GM21360 (cell line): Measurements from ENCODE around the gene ATP13A1.
A peak's percentile ranks its signal among the peaks of the same experiment; 100 is the strongest.
"Not testable (repeated sequence)": the region's sequence is repeated elsewhere in the genome, so short reads cannot be mapped to it uniquely, and the experiment has no call there.

ENCODE experiments used
- ATAC-seq: cut with Tn5 transposase; IDR thresholded peaks from one replicate; pipeline ENCODE4 v1.9.1; 2021; ENCODE audit warnings: mild to moderate bottlenecking, moderate library complexity; ENCODE audit not compliant: unreplicated experiment

Gene ATP13A1

DNA sequence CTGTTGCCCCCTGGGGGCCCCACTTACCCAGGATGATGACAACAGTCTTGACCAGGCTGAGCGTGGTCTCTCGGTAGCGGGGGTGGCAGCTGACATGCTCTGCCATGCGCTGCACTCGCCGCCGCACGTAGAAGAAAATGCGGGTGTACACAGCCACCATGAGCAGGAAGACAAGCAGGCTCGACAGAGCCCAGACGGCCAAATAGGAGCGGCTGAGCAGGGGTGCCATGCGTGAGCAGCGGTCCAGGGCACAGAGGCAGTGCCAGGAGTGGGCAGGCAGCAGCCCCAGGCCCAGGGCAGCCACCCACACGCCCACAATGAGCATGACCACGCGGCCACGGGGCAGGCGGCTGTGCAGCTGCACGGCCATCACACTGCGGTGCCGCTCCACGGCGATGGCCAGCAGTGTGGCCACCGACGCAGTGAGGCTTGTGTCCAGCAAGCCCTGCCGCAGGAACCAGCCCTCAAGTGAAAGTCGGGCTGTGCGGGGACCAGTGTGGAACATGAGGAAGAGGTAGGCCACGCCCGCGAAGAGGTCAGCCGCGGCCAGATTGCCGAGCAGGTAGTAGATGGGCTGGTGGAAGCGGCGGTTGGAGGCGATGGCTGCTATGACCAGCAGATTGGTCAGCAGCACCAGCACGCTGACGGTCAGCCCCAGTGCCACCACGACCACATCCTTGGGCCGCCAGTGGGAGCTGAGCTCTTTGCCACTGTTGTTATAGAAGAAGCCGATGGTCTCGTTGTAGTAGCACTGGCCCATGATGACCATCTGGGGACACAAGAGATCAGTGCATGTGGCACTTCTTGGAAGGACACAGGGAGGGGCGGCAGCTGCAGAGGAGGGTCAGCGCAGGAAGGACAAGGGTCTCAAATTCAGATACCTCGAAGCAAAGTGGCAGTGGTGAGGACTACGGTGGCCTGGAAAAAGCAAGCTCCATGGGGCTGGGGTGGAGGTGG lies 36.7 kb downstream of the ATP13A1 start:
- no peak for ATAC-seq

DNA sequence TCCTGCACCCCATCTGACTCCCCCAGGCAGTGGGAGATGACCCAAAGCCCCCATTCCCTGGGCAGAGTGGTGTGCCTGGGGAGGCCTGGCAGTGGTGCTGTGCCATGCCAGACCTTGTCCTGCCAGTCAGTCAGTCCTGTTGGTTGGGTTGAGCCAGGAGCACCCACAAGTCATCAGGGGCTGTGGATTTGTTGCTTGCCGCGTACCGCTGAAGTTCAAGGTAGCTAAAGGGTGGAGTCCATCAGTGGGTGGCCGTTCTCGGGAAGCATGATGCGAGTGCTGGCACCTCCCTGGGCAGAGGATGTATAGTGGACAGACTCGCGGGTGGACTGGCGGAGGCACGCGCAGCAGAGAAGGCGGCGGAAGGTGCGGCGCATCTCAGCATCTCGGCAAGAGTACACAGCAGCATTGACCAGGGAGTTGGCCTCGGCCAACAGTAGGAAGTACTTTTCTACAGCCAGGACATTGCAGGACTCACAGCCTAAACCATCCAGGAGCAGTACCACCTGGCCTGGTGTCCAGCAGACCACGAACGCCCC lies 39.4 kb downstream of the ATP13A1 start:
- no peak for ATAC-seq

DNA sequence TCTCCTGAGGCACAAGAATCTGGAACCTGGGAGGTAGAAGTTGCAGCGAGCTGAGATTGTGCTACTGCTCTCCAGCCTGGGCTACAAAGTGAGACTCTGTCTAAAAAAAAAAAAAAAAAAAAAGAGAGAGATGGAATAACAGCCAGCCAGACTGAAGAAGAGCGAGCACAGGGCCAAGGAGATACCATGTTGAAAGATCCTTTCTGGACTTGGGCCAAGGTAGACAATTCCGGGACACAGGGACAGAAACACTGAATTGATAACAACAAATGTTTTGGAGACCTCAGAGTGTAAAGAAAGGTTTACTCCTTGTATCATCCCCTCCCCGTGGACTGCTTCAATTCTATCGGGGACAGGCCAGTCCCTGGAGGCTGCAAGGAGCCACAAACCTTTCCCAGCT lies 40.1 kb downstream of the ATP13A1 start:
- ATAC-seq = no peak

DNA sequence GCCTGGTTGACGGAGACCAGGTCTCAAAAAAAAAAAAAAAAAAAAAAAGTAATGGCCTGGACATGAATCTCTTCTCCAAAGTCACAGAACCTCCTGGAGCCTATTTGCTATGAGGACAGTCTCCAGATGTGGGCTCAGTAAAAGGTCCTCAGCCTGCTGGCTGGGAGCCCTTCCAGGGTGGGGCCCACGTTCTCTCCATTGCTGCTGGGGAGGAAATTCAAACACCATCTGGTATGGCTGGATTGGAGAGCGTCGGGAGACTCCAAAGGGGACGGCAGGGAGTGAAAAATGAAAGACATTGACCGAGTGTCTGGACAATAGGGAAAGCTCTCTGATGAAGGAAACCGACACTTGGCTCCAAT lies 43.6 kb downstream of the ATP13A1 start:
- ATAC-seq = no peak

DNA sequence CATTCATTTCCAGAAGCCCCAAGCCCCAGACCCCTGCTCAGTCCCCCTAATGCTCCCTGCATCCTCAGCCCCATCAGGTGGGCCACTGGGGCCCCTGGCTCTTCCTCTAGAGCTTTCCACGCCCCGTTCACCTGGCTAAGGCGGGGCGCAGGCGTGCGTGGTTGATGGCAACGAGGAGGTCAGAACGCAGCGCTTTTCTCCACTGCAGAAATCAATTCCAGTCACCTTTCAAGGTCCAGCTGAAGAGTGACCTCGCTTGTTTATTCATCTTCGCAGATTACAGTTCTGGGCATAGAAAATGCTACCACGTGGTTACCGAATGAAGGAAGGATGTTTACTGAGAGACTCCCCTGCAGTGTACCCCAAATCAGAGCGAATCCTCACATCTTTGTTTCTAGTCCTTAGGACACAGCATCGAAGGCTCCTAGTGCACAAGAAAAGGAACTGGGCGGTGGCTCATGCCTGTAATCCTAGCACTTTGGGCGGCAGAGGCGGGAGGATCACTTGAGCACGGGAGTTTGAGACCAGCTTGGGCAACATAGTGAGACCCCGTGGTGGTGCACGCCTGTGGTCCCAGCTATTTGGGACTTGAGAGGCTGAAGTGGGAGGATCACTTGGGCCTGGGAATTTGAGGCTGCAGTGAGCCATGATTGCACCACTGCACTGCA lies 44.2 kb downstream of the ATP13A1 start:
- no peak for ATAC-seq

DNA sequence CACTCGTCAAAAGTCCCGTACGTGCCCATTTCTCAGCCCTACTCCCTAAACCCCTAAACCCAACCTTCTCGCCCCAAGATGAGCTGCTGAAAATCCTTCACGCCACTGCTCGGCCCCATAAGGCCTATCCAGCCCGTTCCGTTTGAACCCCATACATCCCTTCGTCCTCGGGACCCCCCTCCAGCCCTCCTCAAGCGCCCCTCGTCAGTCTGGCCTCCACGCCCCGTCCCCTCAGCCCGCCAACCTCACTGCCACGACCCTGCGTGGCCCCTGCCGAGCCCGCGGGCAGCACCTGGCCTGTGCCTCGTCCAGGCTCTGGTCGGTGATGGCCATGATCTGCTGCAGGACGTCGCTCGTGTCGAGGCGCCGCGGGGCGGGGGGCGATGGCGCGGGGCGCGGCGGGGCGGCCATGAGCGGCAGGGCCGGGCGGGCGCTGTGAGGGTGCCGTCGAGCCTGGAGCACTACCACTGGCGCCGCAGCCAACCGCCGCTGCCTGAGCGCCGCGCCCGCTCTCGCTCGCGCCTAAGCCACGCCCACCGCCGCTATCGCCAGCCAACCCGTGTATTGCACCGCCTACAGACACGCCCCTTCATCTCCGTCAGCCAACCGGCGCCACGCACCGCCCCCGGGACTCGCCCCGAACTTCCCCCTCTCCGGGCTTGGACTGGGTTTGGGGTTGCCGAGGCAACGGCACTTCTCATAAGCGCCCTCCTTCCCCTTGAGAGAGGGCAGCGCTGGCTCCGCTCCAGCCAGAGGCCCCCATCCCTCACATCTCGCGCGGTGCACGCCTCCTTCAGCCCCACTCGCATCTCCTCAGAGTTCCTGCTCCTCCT lies 45.0 kb downstream of the ATP13A1 start, which contains the start of gene PBX4:
TSS of gene PBX4 (minus strand) at position 469 of the 833 bp plus-strand sequence. CDS start at position 411, 58 bp downstream.
- ATAC-seq = peak; percentile 93

DNA sequence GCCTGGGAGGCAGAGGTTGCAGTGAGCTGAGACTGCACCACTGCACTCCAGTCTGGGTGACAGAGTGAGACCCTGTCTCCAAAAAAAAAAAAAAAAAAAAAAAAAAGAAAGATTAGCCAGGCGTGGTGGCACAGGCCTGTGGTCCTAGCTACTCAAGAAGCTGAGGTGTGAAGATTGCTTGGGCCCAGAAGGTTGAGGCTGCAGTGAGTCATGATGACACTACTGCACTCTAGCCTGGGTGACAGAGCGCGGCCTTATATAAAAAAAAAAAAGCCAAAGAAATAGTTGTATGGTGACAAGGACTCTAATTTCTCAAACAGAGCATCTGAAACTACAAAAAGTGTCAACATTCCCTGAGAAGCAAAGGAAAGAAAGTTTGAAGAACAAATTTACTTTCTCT lies 48.4 kb downstream of the ATP13A1 start:
- no peak for ATAC-seq

DNA sequence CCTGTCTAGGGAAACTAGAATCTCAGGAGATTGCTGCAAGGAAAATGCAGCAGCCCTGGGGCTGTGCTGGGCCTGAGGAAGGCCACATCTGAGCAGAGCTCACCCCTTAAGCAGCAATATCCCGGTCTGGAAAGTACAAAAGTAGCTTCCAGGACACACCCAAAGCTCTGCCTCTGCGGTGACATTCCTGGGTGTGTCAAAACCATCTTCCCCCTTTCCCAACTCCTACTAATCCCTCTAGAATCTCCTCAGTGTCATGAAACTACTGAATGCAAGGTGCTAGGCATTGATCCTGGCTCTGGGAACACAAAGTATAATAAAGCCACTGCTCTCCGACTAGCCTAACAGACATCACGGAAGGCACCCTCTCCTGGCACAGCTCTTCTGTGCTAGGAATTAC lies 50.0 kb downstream of the ATP13A1 start:
- ATAC-seq = no peak

DNA sequence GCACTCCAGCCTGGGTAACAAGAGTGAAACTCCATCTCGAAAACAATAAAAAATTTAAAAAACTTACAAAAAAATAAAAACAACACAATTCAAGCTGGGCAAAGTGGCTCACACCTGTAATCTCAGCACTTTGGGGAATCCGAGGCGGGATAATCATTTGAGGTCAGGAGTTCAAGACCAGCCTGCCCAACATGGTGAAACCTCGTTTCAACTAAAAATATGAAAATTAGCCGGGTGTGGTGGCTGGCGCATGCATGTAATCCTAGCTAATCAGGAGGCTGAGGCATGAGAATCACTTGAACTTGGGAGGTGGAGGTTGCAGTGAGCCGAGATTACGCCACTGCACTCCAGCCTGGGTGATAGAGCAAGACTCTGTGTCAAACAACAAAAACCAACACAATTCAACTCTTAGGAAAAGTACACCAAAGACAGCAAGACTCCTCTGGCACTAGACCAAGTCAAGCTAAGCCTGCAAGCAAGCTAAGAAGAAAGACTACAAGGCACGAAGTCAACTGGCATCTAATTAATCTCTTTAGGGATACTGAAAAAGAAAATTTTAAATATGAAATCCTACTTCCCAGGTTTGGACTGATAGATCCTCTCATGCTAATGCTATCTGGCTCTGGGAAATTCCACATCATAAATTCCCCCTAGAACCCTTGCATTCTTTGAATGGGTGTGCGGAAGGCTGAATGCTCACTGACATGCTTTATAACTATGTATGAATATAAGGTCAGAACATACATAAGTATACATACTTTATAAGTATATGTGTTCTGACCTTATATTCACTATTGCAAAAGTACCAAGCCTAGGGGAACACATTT lies 52.9 kb downstream of the ATP13A1 start:
- no peak for ATAC-seq

DNA sequence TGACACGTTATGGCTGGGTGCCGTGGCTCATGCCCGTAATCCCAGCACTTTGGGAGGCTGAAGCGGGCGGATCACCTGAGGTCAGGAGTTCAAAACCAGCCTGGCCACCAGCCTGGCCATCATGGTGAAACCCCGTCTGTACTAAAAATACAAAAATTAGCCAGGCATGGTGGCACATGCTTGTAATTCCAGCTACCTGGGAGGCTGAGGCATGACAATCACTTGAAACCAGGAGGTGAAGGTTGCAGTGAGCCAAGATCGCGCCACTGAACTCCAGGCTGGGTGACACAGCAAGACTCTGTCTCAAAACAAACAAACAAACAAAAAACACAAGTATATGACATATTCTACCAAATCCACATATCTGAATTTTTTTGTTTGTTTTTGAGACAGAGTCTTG lies 56.8 kb downstream of the ATP13A1 start:
- ATAC-seq = not testable (repeated sequence)

DNA sequence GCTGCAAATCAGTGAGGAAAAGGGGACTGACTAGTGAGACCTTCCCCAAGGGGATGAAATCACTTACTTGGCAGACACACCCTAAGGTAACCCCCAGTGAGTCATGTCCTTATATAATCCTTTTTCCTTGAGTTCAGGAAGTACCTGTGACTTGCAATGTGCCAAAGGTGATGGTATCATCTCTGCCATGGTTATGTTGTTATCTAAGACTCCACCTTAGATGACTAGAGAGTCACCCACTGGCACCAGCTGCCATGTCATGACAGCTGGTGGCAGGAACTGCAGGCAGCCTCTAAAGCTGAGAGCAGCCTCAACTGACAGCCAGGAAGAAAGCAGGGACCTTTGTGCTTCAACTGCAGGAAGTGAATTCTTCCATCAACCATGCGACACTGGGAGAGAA lies 57.5 kb downstream of the ATP13A1 start:
- no peak for ATAC-seq

DNA sequence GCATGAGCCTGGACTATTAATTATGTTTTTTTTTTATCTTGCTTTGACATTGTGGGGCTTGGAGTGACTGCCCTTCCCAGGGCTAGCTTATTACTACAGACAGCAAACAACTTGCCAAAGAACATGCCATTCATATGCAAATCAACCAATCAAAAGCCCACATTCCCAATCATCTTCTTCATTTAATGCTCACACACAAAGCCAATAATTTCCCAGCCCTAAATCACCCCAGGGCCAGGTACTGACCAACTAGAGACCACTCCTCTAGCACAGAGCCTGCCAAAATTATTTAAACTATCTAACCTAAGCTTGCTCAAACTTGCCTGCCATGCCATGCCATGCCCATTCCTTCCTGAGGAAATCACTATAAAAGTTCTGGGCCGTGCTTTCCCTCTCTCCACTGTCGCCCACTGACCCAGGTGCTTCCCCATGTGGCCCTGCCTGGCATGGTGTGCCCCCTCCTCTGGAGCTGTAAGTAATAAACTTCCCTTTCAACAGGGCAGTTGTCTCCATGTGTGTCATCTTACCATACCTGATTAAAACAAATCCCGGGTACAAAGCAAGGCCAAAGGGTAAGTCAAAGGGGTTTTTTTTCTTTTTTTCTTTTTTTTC lies 60.7 kb downstream of the ATP13A1 start:
- ATAC-seq = no peak

DNA sequence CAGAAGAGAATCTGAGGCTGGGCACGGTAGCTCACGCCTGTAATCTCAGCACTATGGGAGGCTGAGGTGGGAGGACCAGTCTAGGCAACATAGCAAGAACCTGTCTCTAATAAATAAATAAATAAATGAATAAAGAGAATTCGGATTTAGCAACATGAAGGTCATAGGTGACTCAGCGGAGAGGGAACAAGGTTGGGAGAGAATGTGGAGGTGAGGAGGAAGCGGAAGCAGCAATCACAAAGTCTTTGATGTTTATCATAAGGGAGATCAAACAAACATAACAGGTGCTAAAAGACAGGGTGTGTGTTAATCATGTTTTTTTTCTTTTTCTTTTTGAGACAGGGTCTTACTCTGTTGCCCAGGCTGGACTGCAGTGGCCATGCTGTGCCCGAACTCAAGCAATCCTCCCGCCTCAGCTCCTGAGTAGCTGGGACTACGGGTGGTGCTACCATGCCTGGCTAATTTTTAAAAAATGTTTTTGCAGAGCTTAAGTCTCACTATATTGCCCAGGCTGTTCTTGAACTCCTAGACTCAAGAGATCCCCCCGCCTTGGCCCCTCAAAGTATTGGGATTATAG lies 61.3 kb downstream of the ATP13A1 start:
- ATAC-seq = no peak

DNA sequence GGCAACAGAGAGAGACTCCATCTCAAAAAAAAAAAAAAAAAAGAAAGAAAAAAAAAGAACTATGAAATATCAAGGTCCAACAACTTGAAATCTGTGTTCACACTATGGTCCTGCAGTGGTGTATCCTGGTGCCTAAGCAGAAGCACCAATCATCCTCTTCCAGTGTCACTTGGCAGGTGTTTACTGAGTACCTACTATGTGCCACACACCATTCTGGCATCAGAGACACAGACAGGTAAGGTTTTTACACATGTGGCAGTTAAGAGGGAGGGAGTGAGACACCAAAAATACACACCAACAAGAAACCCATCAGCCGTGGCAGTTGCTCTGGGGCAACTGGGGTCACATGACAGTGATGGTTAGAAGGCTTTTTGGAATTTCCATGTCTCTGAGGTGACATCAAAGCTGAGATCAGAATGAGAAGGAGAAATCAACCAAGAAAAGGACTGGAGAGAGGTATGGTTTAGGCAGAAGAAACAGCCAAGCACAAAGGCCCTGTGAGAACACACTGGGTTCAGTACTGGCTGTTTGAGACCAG lies 62.6 kb downstream of the ATP13A1 start:
- no peak for ATAC-seq

DNA sequence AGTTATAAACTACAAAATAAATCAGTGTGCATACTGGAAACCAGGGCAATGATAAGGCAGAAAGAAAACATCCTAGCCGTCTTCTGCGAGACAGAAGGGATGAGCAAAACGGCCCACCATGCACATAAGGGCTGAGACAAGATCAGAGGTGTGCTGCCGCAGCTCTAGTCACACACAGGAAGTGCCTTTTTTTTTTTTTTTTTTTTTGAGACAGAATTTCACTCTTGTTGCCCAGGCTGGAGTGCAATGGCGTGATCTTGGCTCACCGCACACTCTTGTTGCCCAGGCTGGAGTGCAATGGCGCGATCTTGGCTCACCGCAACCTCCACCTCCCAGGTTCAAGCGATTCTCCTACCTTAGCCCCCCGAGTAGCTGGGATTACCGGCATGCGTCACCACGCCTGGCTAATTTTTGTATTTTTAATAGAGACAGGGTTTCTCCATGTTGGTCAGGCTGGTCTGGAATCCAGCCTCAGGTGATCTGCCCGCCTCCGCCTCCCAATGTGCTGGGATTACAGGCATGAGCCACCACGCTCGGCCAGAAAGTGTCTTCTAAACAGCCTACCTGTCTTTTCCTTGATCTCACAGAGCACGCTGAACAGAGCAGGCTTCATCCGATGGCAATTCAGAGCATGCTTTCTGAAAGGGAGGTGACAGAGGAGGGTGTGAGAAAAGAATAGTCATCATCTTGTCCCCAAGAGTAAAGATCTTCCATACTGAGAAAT lies 64.6 kb downstream of the ATP13A1 start:
- not testable (repeated sequence) for ATAC-seq

DNA sequence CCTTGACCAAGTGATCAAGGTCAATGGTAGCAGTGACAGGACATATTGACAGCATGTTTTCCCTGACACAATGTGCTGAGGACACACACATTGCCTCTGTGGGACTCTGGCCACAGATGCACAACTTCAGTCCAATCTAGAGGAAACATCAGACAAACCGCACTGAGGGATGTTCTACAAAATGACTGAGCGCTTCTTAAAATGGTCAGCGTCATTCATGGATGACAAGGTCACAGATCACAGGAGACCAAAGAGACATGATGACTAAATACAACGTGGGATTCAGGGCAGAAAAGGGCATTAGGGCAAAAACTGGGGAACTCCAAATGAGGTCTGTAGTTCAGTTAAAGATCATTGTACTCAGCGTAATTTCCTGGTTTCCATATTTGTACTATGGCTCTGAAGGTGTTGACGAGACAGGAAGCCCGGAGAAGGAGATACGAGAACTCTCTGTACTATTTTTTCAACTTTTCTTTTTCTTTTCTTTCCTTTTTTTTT lies 65.6 kb downstream of the ATP13A1 start:
- ATAC-seq = peak; percentile 57
